Neural progenitor cell (in vitro differentiated cells): ENCODE measurements around the gene ARHGAP33.

Experiments
- EZH2 ChIP-seq: fragments of 200-600 bp; sonication (generic); IDR thresholded peaks from 2 replicates; pipeline ENCODE4 v1.6.1; 2017; ENCODE audit warnings: antibody characterized with exemption, mild to moderate bottlenecking, moderate library complexity
- EZH2phosphoT487 ChIP-seq: fragments of 200-600 bp; sonication (generic); IDR thresholded peaks from 2 replicates; pipeline ENCODE4 v1.6.1; 2017; ENCODE audit warnings: antibody characterized with exemption
- TF ChIP-seq, protein P1 (sequence below): fragments of 200-600 bp; sonication (generic); IDR thresholded peaks from 2 replicates; pipeline ENCODE4 v1.5.1; 2017; ENCODE audit warnings: antibody characterized with exemption, mild to moderate bottlenecking

- TF ChIP-seq EZH2: no peak
- TF ChIP-seq, protein P1, sequence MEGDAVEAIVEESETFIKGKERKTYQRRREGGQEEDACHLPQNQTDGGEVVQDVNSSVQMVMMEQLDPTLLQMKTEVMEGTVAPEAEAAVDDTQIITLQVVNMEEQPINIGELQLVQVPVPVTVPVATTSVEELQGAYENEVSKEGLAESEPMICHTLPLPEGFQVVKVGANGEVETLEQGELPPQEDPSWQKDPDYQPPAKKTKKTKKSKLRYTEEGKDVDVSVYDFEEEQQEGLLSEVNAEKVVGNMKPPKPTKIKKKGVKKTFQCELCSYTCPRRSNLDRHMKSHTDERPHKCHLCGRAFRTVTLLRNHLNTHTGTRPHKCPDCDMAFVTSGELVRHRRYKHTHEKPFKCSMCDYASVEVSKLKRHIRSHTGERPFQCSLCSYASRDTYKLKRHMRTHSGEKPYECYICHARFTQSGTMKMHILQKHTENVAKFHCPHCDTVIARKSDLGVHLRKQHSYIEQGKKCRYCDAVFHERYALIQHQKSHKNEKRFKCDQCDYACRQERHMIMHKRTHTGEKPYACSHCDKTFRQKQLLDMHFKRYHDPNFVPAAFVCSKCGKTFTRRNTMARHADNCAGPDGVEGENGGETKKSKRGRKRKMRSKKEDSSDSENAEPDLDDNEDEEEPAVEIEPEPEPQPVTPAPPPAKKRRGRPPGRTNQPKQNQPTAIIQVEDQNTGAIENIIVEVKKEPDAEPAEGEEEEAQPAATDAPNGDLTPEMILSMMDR: no peak
- no peak for TF ChIP-seq EZH2phosphoT487
Measured at GRCh38 chr19:35780717-35781116, 5.4 kb downstream of the ARHGAP33 start.
